H1 (cell line): ENCODE measurements around the gene RPUSD3. TPM values are rescaled to one million over a fixed set of nuclear protein-coding genes. Genes with fewer than 3 reads are reported as not detected.

Experiments
- CTCF ChIA-PET: fragments of 300-600 bp; sonication (Branson Sonifier 250); formaldehyde crosslinking; loops from one replicate; lab custom pipeline; 2021; ENCODE audit not compliant: partially characterized antibody; lab: Charles Lee
- POLR2A ChIA-PET: fragments of 300-600 bp; sonication (Branson Sonifier 250); formaldehyde crosslinking; loops from one replicate; lab custom pipeline; 2021; ENCODE audit warnings: inconsistent platforms; ENCODE audit not compliant: partially characterized antibody; lab: Charles Lee
- DNase-seq, 2 experiments: peaks; one replicate each; pipeline versions ENCODE4 v3.0.0 to v3.0.0-alpha.2; 2010 to 2022; ENCODE audit warnings: low spot score in 2 of 2, low read depth in 1 of 2, mixed read lengths in 1 of 2
- FAIRE-seq: peaks from 2 replicates; lab custom pipeline; 2011; peaks lifted over from hg19 to GRCh38; lab: Jason Lieb, UNC
- H2AFZ ChIP-seq: 2 replicates; pipeline ENCODE4 v1.8.1; 2012; ENCODE audit warnings: low read length, inconsistent platforms
- H2AK5ac ChIP-seq: 2 replicates; pipeline ENCODE4 v1.6.1; 2013; ENCODE audit warnings: low read depth, low read length
- H2BK120ac ChIP-seq: replicated peaks from 2 replicates; pipeline ENCODE3; 2013; ENCODE audit warnings: low read depth, low read length, inconsistent platforms
- H2BK12ac ChIP-seq: 2 replicates; pipeline ENCODE4 v1.6.1; 2013; ENCODE audit warnings: low read depth, low read length
- H2BK15ac ChIP-seq: 2 replicates; pipeline ENCODE4 v1.6.1; 2013; ENCODE audit warnings: low read length
- H2BK20ac ChIP-seq: 2 replicates; pipeline ENCODE4 v1.6.1; 2013; ENCODE audit warnings: low read length
- H2BK5ac ChIP-seq: 2 replicates; pipeline ENCODE4 v1.6.1; 2013; ENCODE audit warnings: low read depth, low read length
- H3K14ac ChIP-seq: 2 replicates; pipeline ENCODE4 v1.6.1; 2013; ENCODE audit warnings: inconsistent platforms; ENCODE audit not compliant: insufficient read length
- H3K18ac ChIP-seq: 2 replicates; pipeline ENCODE4 v1.6.1; 2013; ENCODE audit warnings: low read length; ENCODE audit errors: extremely low read depth
- H3K23ac ChIP-seq: 2 replicates; pipeline ENCODE4 v1.6.1; 2013; ENCODE audit warnings: inconsistent platforms; ENCODE audit not compliant: insufficient read length
- H3K23me2 ChIP-seq: 2 replicates; pipeline ENCODE4 v1.6.1; 2013; ENCODE audit warnings: low read depth, low read length
- H3K27ac ChIP-seq: 2 replicates; pipeline ENCODE4 v1.6.1; 2011; ENCODE audit warnings: low read depth, low read length, inconsistent platforms
- H3K27me3 ChIP-seq, 4 experiments: replicated peaks in 1 of 4; 1 replicate in 1 of 4; 2 replicates in 3 of 4; pipeline versions ENCODE4 v1.6.1 to v1.8.1; 2011 to 2013; ENCODE audit warnings: low read length in 3 of 4, mild to moderate bottlenecking in 3 of 4, inconsistent platforms in 2 of 4, mixed read lengths in 2 of 4, moderate library complexity in 1 of 4; ENCODE audit not compliant: control insufficient read depth in 3 of 4, insufficient read depth in 3 of 4; ENCODE audit errors: extremely low read depth in 1 of 4
- H3K36me3 ChIP-seq, 4 experiments: 2 replicates each; pipeline versions ENCODE4 v1.6.1 to v1.8.1; 2011 to 2013; ENCODE audit warnings: mild to moderate bottlenecking in 4 of 4, low read length in 3 of 4, moderate library complexity in 2 of 4, control low read depth in 1 of 4, inconsistent platforms in 1 of 4; ENCODE audit not compliant: insufficient read depth in 4 of 4, control insufficient read depth in 2 of 4
- H3K4ac ChIP-seq: replicated peaks from 2 replicates; pipeline ENCODE3; 2013; ENCODE audit warnings: low read length, low read depth, mixed read lengths, inconsistent platforms; ENCODE audit not compliant: insufficient read length
- H3K4me1 ChIP-seq, 4 experiments: replicated peaks in 1 of 4; 1 replicate in 1 of 4; 2 replicates in 3 of 4; pipeline versions ENCODE4 v1.6.1 to v1.8.1; 2011 to 2013; ENCODE audit warnings: low read length in 3 of 4, inconsistent platforms in 2 of 4, mixed read lengths in 1 of 4; ENCODE audit not compliant: insufficient read depth in 4 of 4, control insufficient read depth in 3 of 4
- H3K4me2 ChIP-seq, 2 experiments: 2 replicates each; pipeline versions ENCODE4 v1.6.1 to v1.8.1; 2011 to 2013; ENCODE audit warnings: low read depth in 2 of 2, low read length in 2 of 2, control low read depth in 1 of 2, inconsistent platforms in 1 of 2, mild to moderate bottlenecking in 1 of 2; ENCODE audit not compliant: insufficient read depth in 1 of 2
- H3K4me3 ChIP-seq, 4 experiments: fragments of 200-600, 300-600 bp in 1 of 4; sonication (generic), shearing (Covaris generic), sonication (Bioruptor Twin) in 1 of 4; 2 replicates each; pipeline versions ENCODE4 v1.5.1 to v1.8.1; 2011 to 2016; ENCODE audit warnings: low read length in 4 of 4, low read depth in 3 of 4, control low read depth in 2 of 4, inconsistent platforms in 2 of 4, mild to moderate bottlenecking in 2 of 4, mixed read lengths in 1 of 4, moderate library complexity in 1 of 4; ENCODE audit not compliant: insufficient read depth in 2 of 4; ENCODE audit errors: extremely low read depth in 1 of 4
- H3K56ac ChIP-seq: replicated peaks from 2 replicates; pipeline ENCODE3; 2013; ENCODE audit warnings: low read depth, mild to moderate bottlenecking, mixed read lengths, low read length, inconsistent platforms; ENCODE audit not compliant: insufficient read length
- H3K79me1 ChIP-seq: 2 replicates; pipeline ENCODE4 v1.6.1; 2013; ENCODE audit warnings: low read depth, low read length, control low read depth
- H3K79me2 ChIP-seq, 2 experiments: 2 replicates each; pipeline versions ENCODE4 v1.6.1 to v1.8.1; 2012 to 2013; ENCODE audit warnings: low read length in 2 of 2, mild to moderate bottlenecking in 2 of 2, inconsistent platforms in 1 of 2; ENCODE audit not compliant: insufficient read depth in 2 of 2, control insufficient read depth in 1 of 2
- H3K9ac ChIP-seq, 4 experiments: replicated peaks in 1 of 4; 1 replicate in 1 of 4; 2 replicates in 3 of 4; pipeline versions ENCODE4 v1.6.1 to v1.8.1; 2011 to 2013; ENCODE audit warnings: low read depth in 3 of 4, low read length in 3 of 4, control low read depth in 2 of 4, mild to moderate bottlenecking in 2 of 4, moderate library complexity in 2 of 4, inconsistent platforms in 1 of 4; ENCODE audit errors: extremely low read depth in 1 of 4
- H3K9me3 ChIP-seq, 2 experiments: 2 replicates each; pipeline versions ENCODE4 v1.6.1 to v1.8.1; 2012 to 2013; ENCODE audit warnings: mild to moderate bottlenecking in 2 of 2, moderate library complexity in 2 of 2, control low read depth in 1 of 2, inconsistent platforms in 1 of 2, low read depth in 1 of 2, low read length in 1 of 2, mixed read lengths in 1 of 2; ENCODE audit not compliant: insufficient read depth in 2 of 2
- H4K20me1 ChIP-seq, 2 experiments: replicated peaks in 1 of 2; 2 replicates each; pipeline versions ENCODE3 to v1.8.1; 2011 to 2013; ENCODE audit warnings: inconsistent platforms in 2 of 2, low read length in 2 of 2, mild to moderate bottlenecking in 1 of 2; ENCODE audit not compliant: insufficient read depth in 2 of 2, control insufficient read depth in 1 of 2
- H4K5ac ChIP-seq: 2 replicates; pipeline ENCODE4 v1.6.1; 2013; ENCODE audit warnings: low read length, low read depth, mixed read lengths, inconsistent platforms; ENCODE audit not compliant: insufficient read length
- H4K8ac ChIP-seq: 2 replicates; pipeline ENCODE4 v1.8.0; 2013; ENCODE audit warnings: mild to moderate bottlenecking, moderate library complexity, low read length, inconsistent platforms; ENCODE audit not compliant: insufficient read depth; ENCODE audit errors: extremely low read depth
- H4K91ac ChIP-seq: replicated peaks from 2 replicates; pipeline ENCODE3; 2013; ENCODE audit warnings: low read length, mixed read lengths, inconsistent platforms; ENCODE audit not compliant: insufficient read length
- EGR1 ChIP-seq: IDR thresholded peaks from 2 replicates; pipeline ENCODE4 v1.6.1; 2011; ENCODE audit warnings: low read depth, low read length, borderline replicate concordance
- PHF8 ChIP-seq: fragments of 200-600 bp; sonication (generic); conservative IDR thresholded peaks from 2 replicates; pipeline ENCODE4 v1.7.1; 2012; ENCODE audit warnings: low read depth, mild to moderate bottlenecking, inconsistent platforms, low read length, moderate library complexity
- RNF2 ChIP-seq: fragments of 200-900, 300-1000 bp; sonication (generic); IDR thresholded peaks from 2 replicates; pipeline ENCODE4 v1.7.1; 2016; ENCODE audit warnings: borderline replicate concordance, low read depth, mild to moderate bottlenecking, antibody characterized with exemption, low read length; ENCODE audit not compliant: poor library complexity, severe bottlenecking; ENCODE audit errors: missing control alignments
- SIN3A ChIP-seq, 2 experiments: IDR thresholded peaks in 1 of 2; conservative IDR thresholded peaks in 1 of 2; 2 replicates each; pipeline ENCODE4 v1.6.1; 2011 to 2012; ENCODE audit warnings: low read length in 2 of 2, improper control_type of control experiment in 1 of 2, low read depth in 1 of 2, mild to moderate bottlenecking in 1 of 2
- SP1 ChIP-seq: IDR thresholded peaks from 2 replicates; pipeline ENCODE4 v1.6.1; 2011; ENCODE audit warnings: low read depth, low read length
- WGBS, 2 experiments: shearing (Covaris generic) in 1 of 2; methylation state at CpG; one replicate each; pipeline versions ENCODE4 v1.1.6 to v1.1.7; 2013 to 2015; ENCODE audit warnings: low lambda C conversion rate in 2 of 2, mixed read lengths in 2 of 2, inconsistent platforms in 1 of 2, low coverage in 1 of 2, missing lambda C conversion rate in 1 of 2; ENCODE audit not compliant: insufficient replicate concordance in 2 of 2, insufficient coverage in 1 of 2, insufficient read length in 1 of 2; ENCODE audit errors: extremely low coverage in 1 of 2, missing lambda C conversion rate in 1 of 2; 5-methylcytosine and 5-hydroxymethylcytosine counted together
- polyA plus RNA-seq, 7 experiments: library from polyadenylated mRNA; depleted of rRNA in 3 of 7; stranded (reverse) in 5 of 7; unstranded in 2 of 7; fragments of >200 nt in 5 of 7; fragments of 200-250 nt in 2 of 7; gene quantifications; 1 replicate in 5 of 7; 2 replicates in 1 of 7; 4 replicates in 1 of 7; pipeline versions ENCODE4 v1.2.1 to v1.2.3, GENCODE V29; 2011 to 2013; ENCODE audit warnings: missing spikeins in 2 of 7, mixed read lengths in 2 of 7
- total RNA-seq: library from RNA; stranded (reverse); fragmentation: NEBNext Ultra II Directional; extraction: Animal tissue kit (Norgen Biotek cat#: 25700); gene quantifications from 2 replicates; pipeline ENCODE4 v1.2.1, GENCODE V29; 2021

The RPUSD3 gene
- total and polyA plus RNA-seq, 2 of the 8 experiments (the other 6 are each of a cell fraction or from before 2014, with no cell fraction given): 68.4 to 154 TPM

DNA sequence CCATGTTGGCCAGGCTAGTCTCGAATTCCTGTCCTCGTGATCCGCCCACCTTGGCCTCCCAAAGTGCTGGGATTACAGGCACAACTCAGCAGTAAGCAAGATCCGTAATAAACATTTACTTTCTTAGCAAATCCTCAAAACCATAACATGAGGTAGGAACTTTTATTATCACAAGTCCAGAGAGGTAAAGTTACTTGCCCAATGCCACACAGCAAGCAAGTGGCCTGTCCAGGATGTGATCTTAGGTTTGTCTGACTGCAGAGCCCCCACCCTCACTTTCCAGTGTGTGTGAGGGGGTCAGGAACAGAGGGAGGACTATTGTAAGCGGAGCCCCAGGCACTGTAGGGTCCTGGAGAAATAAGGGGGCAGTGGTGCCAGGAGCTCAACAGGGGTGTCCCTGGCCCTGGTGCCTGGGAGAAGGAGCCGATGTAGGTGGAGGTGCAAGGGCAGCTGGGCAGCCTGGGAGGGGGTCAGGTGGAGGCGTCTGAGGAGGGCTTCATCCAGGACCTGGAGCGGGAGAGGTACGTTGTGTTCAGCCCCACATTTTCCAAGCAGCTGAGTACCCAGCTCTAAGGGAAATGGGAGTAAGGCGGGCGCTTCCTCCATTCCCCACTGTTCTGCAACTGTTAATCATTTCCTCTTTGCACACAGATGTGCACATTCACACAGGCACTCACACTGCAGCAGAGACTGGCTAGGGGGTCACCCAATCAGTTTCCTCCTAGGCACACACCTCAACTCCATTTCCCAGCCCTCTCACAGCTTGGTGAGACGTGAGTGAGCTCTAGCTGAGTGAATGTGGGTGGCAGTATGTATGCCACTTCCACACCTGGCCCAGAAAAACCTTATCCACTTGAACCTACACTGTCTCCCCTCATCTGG, 5.9 kb downstream of the RPUSD3 start:
- Histone ChIP-seq H4K8ac (no peak overlapping the region; the same call in 1 of the 2 replicates), H3K18ac (no peak overlapping the region), H2BK15ac (no peak overlapping the region), H2BK20ac (no peak overlapping the region), H3K27me3 (no peaks in the 10 kb centered on the region), H3K56ac (no peak overlapping the region), H3K23me2 (peaks cover 2% of the 10 kb centered on the region; the same call in 1 of the 2 replicates), H3K79me2 (no peaks in the 10 kb centered on the region), H2BK120ac (no peak overlapping the region), H3K23ac (no peak overlapping the region), H4K20me1 (peaks cover 0 to 11% of the 10 kb centered on the region in 2 experiments), H3K4me3 (no peak overlapping the region), H3K9ac (no peak overlapping the region), H4K5ac (no peak overlapping the region), H2AFZ (no peak overlapping the region), H3K36me3 (peaks cover 3 to 37% (median 18%) of the 10 kb centered on the region in 4 experiments; a peak in 7 of 8 replicates), H3K9me3 (no peaks in the 10 kb centered on the region), H3K27ac (no peak overlapping the region), H2BK5ac (no peak overlapping the region), H2BK12ac (no peak overlapping the region), H3K4me2 (no peak overlapping the region), H3K4me1 (0 out of 7 replicates have a peak, but pooled peaks cover 0 to 4% (median 0%) of the 10 kb centered on the region in 4 experiments), H2AK5ac (no peak overlapping the region), H3K79me1 (no peaks in the 10 kb centered on the region), H4K91ac (no peak overlapping the region), H3K14ac (no peak overlapping the region), H3K4ac (no peak overlapping the region)
- no peak for TF ChIP-seq RNF2
- no peak for TF ChIP-seq PHF8
- no peak for TF ChIP-seq SIN3A (conservative IDR thresholded peaks at IDR 0.05 in 1 of 2, IDR thresholded peaks at IDR 0.05 in 1 of 2; ENCODE audit: low read depth in 1 of 2, low read length in 2 of 2)
- TF ChIP-seq EGR1: no peak
- TF ChIP-seq SP1: no peak
- DNase-seq: no peak
- 92% methylated on average over 12 of the region's 12 CpGs; no CpG with 5 or more reads in 1 of the 2 experiments for WGBS, 2 experiments
- ChIA-PET POLR2A (no interaction called here), CTCF (interaction anchor here (0.8 to 7.5 kb wide), 4 partner anchors 9 to 95 kb away, joined by 3 to 74 read pairs (median 4); no protein-coding TSS in a partner anchor)
- no peak for FAIRE-seq
